ENCODE measurements around the gene MRPL14.

The MRPL14 gene

GRCh38 chr6:44117397-44118128 is 9.7 kb downstream of the MRPL14 start:
- Histone ChIP-seq H3K4me3 (ENCODE audit: low read depth in 1 of 2, low read length in 2 of 2) (no peak overlapping the region), H3K27ac (ENCODE audit: low read length) (no peak overlapping the region), H3K27me3 (ENCODE audit: low read depth, low read length) (no peaks in the 10 kb centered on the region), H3K4me1 (ENCODE audit: control insufficient read depth in 1 of 2, insufficient read depth in 2 of 2, low read length in 2 of 2) (peaks cover 4 to 13% of the 10 kb centered on the region in 2 donors), H3K9me3 (ENCODE audit: control insufficient read depth in 1 of 2, low read length in 2 of 2) (no peaks in the 10 kb centered on the region), H3K36me3 (ENCODE audit: control insufficient read depth in 1 of 2, insufficient read depth in 2 of 2, low read length in 2 of 2) (peaks cover 19 to 21% of the 10 kb centered on the region in 2 donors)

GRCh38 chr6:44116641-44117382 is 10.4 kb downstream of the MRPL14 start:
- Histone ChIP-seq H3K27ac (ENCODE audit: low read length) (no peak overlapping the region), H3K4me3 (ENCODE audit: low read depth in 1 of 2, low read length in 2 of 2) (no peak overlapping the region), H3K36me3 (ENCODE audit: control insufficient read depth in 1 of 2, insufficient read depth in 2 of 2, low read length in 2 of 2) (peaks cover 26 to 28% of the 10 kb centered on the region in 2 donors), H3K9me3 (ENCODE audit: control insufficient read depth in 1 of 2, low read length in 2 of 2) (no peaks in the 10 kb centered on the region), H3K27me3 (ENCODE audit: low read depth, low read length) (no peaks in the 10 kb centered on the region), H3K4me1 (ENCODE audit: control insufficient read depth in 1 of 2, insufficient read depth in 2 of 2, low read length in 2 of 2) (peaks cover 4 to 5% of the 10 kb centered on the region in 2 donors)

- peaks cover 33 to 34% of the 10 kb centered on the region in 2 donors for H3K36me3 ChIP-seq (ENCODE audit: control insufficient read depth in 1 of 2, insufficient read depth in 2 of 2, low read length in 2 of 2)
- H3K27ac ChIP-seq (ENCODE audit: low read length): no peak overlapping the region
- H3K9me3 ChIP-seq (ENCODE audit: control insufficient read depth in 1 of 2, low read length in 2 of 2): no peaks in the 10 kb centered on the region
- peaks cover 5 to 11% of the 10 kb centered on the region in 2 donors for H3K4me1 ChIP-seq (ENCODE audit: control insufficient read depth in 1 of 2, insufficient read depth in 2 of 2, low read length in 2 of 2)
- H3K4me3 ChIP-seq (ENCODE audit: low read depth in 1 of 2, low read length in 2 of 2): no peak overlapping the region
- H3K27me3 ChIP-seq (ENCODE audit: low read depth, low read length): no peaks in the 10 kb centered on the region
Observed at GRCh38 chr6:44115866-44116265, 11.4 kb downstream of the MRPL14 start.

GRCh38 chr6:44113414-44113813 is 13.8 kb downstream of the MRPL14 start:
- Histone ChIP-seq H3K4me1 (ENCODE audit: control insufficient read depth in 1 of 2, insufficient read depth in 2 of 2, low read length in 2 of 2) (peaks cover 0 to 11% of the 10 kb centered on the region in 2 donors), H3K27ac (ENCODE audit: low read length) (no peak overlapping the region)

GRCh38 chr6:44111434-44112417 is 15.5 kb downstream of the MRPL14 start:
- Histone ChIP-seq H3K4me1 (ENCODE audit: control insufficient read depth in 1 of 2, insufficient read depth in 2 of 2, low read length in 2 of 2) (peaks cover 0 to 7% of the 10 kb centered on the region in 2 donors), H3K36me3 (ENCODE audit: control insufficient read depth in 1 of 2, insufficient read depth in 2 of 2, low read length in 2 of 2) (peaks cover 42 to 56% of the 10 kb centered on the region in 2 donors), H3K27me3 (ENCODE audit: low read depth, low read length) (no peaks in the 10 kb centered on the region), H3K27ac (ENCODE audit: low read length) (peak overlapping the region; percentile 49), H3K4me3 (ENCODE audit: low read depth in 1 of 2, low read length in 2 of 2) (no peak overlapping the region), H3K9me3 (ENCODE audit: control insufficient read depth in 1 of 2, low read length in 2 of 2) (no peaks in the 10 kb centered on the region)

More at GRCh38 chr6:44113414-44113813, 13.8 kb downstream of the MRPL14 start:
- H3K36me3 ChIP-seq (ENCODE audit: control insufficient read depth in 1 of 2, insufficient read depth in 2 of 2, low read length in 2 of 2): peaks cover 42 to 51% of the 10 kb centered on the region in 2 donors
- H3K4me3 ChIP-seq (ENCODE audit: low read depth in 1 of 2, low read length in 2 of 2): no peak overlapping the region
- no peaks in the 10 kb centered on the region for H3K27me3 ChIP-seq (ENCODE audit: low read depth, low read length)
- no peaks in the 10 kb centered on the region for H3K9me3 ChIP-seq (ENCODE audit: control insufficient read depth in 1 of 2, low read length in 2 of 2)

- H3K4me1 ChIP-seq (ENCODE audit: control insufficient read depth in 1 of 2, insufficient read depth in 2 of 2, low read length in 2 of 2): peaks cover 4 to 7% of the 10 kb centered on the region in 2 donors
- no peaks in the 10 kb centered on the region for H3K9me3 ChIP-seq (ENCODE audit: control insufficient read depth in 1 of 2, low read length in 2 of 2)
- H3K36me3 ChIP-seq (ENCODE audit: control insufficient read depth in 1 of 2, insufficient read depth in 2 of 2, low read length in 2 of 2): peaks cover 46 to 52% of the 10 kb centered on the region in 2 donors
- H3K27me3 ChIP-seq (ENCODE audit: low read depth, low read length): no peaks in the 10 kb centered on the region
- peak overlapping the region; percentile 49 for H3K27ac ChIP-seq (ENCODE audit: low read length)
- no peak overlapping the region for H3K4me3 ChIP-seq (ENCODE audit: low read depth in 1 of 2, low read length in 2 of 2)
Observed at GRCh38 chr6:44110966-44111365, 16.3 kb downstream of the MRPL14 start.

- Histone ChIP-seq H3K9me3 (ENCODE audit: control insufficient read depth in 1 of 2, low read length in 2 of 2) (no peaks in the 10 kb centered on the region), H3K27me3 (ENCODE audit: low read depth, low read length) (no peaks in the 10 kb centered on the region), H3K36me3 (ENCODE audit: control insufficient read depth in 1 of 2, insufficient read depth in 2 of 2, low read length in 2 of 2) (peaks cover 45 to 52% of the 10 kb centered on the region in 2 donors), H3K4me3 (ENCODE audit: low read depth in 1 of 2, low read length in 2 of 2) (no peak overlapping the region), H3K27ac (ENCODE audit: low read length) (no peak overlapping the region), H3K4me1 (ENCODE audit: control insufficient read depth in 1 of 2, insufficient read depth in 2 of 2, low read length in 2 of 2) (peaks cover 4 to 7% of the 10 kb centered on the region in 2 donors)
Observed at GRCh38 chr6:44110005-44110676, 17.1 kb downstream of the MRPL14 start.

- no peaks in the 10 kb centered on the region for H3K9me3 ChIP-seq (ENCODE audit: control insufficient read depth in 1 of 2, low read length in 2 of 2)
- H3K4me1 ChIP-seq (ENCODE audit: control insufficient read depth in 1 of 2, insufficient read depth in 2 of 2, low read length in 2 of 2): peaks cover 4 to 7% of the 10 kb centered on the region in 2 donors
- no peak overlapping the region for H3K27ac ChIP-seq (ENCODE audit: low read length)
- no peaks in the 10 kb centered on the region for H3K27me3 ChIP-seq (ENCODE audit: low read depth, low read length)
- H3K4me3 ChIP-seq (ENCODE audit: low read depth in 1 of 2, low read length in 2 of 2): no peak overlapping the region
- H3K36me3 ChIP-seq (ENCODE audit: control insufficient read depth in 1 of 2, insufficient read depth in 2 of 2, low read length in 2 of 2): peaks cover 39 to 54% of the 10 kb centered on the region in 2 donors
Observed at GRCh38 chr6:44109212-44109611, 18.0 kb downstream of the MRPL14 start.

GRCh38 chr6:44108471-44108870 is 18.8 kb downstream of the MRPL14 start:
- Histone ChIP-seq H3K4me1 (ENCODE audit: control insufficient read depth in 1 of 2, insufficient read depth in 2 of 2, low read length in 2 of 2) (peaks cover 4 to 7% of the 10 kb centered on the region in 2 donors), H3K27me3 (ENCODE audit: low read depth, low read length) (no peaks in the 10 kb centered on the region), H3K9me3 (ENCODE audit: control insufficient read depth in 1 of 2, low read length in 2 of 2) (no peaks in the 10 kb centered on the region), H3K36me3 (ENCODE audit: control insufficient read depth in 1 of 2, insufficient read depth in 2 of 2, low read length in 2 of 2) (peaks cover 37 to 54% of the 10 kb centered on the region in 2 donors), H3K4me3 (ENCODE audit: low read depth in 1 of 2, low read length in 2 of 2) (no peak overlapping the region), H3K27ac (ENCODE audit: low read length) (no peak overlapping the region)

- H3K4me1 ChIP-seq (ENCODE audit: control insufficient read depth in 1 of 2, insufficient read depth in 2 of 2, low read length in 2 of 2): peaks cover 4 to 7% of the 10 kb centered on the region in 2 donors
- peaks cover 26 to 41% of the 10 kb centered on the region in 2 donors for H3K36me3 ChIP-seq (ENCODE audit: control insufficient read depth in 1 of 2, insufficient read depth in 2 of 2, low read length in 2 of 2)
- no peak overlapping the region for H3K4me3 ChIP-seq (ENCODE audit: low read depth in 1 of 2, low read length in 2 of 2)
- H3K9me3 ChIP-seq (ENCODE audit: control insufficient read depth in 1 of 2, low read length in 2 of 2): no peaks in the 10 kb centered on the region
- no peaks in the 10 kb centered on the region for H3K27me3 ChIP-seq (ENCODE audit: low read depth, low read length)
- no peak overlapping the region for H3K27ac ChIP-seq (ENCODE audit: low read length)
Observed at GRCh38 chr6:44107017-44107416, 20.2 kb downstream of the MRPL14 start.
